Mucosa of rectum (tissue), 2 donors: Measurements from ENCODE around the gene PFN3.
A peak's percentile ranks its signal among the peaks of the same experiment; 100 is the strongest.

Experiments
- H3K27ac ChIP-seq, 2 donors: one replicate each; pipeline ENCODE4 v1.7.0; 2013; ENCODE audit warnings: inconsistent platforms in 2 of 2, low read depth in 2 of 2, low read length in 2 of 2
- H3K27me3 ChIP-seq, 2 donors: one replicate each; pipeline ENCODE4 v1.7.0; 2013; ENCODE audit warnings: low read length in 2 of 2; ENCODE audit not compliant: control insufficient read depth in 2 of 2, insufficient read depth in 2 of 2
- H3K36me3 ChIP-seq, 2 donors: one replicate each; pipeline ENCODE4 v1.7.0; 2013; ENCODE audit warnings: low read length in 2 of 2; ENCODE audit not compliant: control insufficient read depth in 2 of 2, insufficient read depth in 2 of 2
- H3K4me1 ChIP-seq, 2 donors: one replicate each; pipeline ENCODE4 v1.7.0; 2013; ENCODE audit warnings: low read length in 2 of 2, mild to moderate bottlenecking in 1 of 2; ENCODE audit not compliant: control insufficient read depth in 2 of 2, insufficient read depth in 2 of 2
- H3K4me3 ChIP-seq, 2 donors: one replicate each; pipeline ENCODE4 v1.7.0; 2013; ENCODE audit warnings: low read length in 2 of 2
- H3K9ac ChIP-seq, 2 donors: one replicate each; pipeline ENCODE4 v1.7.0; 2013; ENCODE audit warnings: low read length in 2 of 2, low read depth in 1 of 2, mild to moderate bottlenecking in 1 of 2
- H3K9me3 ChIP-seq, 2 donors: one replicate each; pipeline ENCODE4 v1.7.0; 2013; ENCODE audit warnings: low read length in 2 of 2; ENCODE audit not compliant: control insufficient read depth in 2 of 2
- donor health status: healthy.
- donor health status: Normal muscosa, but diverticular disease.

Gene PFN3

DNA sequence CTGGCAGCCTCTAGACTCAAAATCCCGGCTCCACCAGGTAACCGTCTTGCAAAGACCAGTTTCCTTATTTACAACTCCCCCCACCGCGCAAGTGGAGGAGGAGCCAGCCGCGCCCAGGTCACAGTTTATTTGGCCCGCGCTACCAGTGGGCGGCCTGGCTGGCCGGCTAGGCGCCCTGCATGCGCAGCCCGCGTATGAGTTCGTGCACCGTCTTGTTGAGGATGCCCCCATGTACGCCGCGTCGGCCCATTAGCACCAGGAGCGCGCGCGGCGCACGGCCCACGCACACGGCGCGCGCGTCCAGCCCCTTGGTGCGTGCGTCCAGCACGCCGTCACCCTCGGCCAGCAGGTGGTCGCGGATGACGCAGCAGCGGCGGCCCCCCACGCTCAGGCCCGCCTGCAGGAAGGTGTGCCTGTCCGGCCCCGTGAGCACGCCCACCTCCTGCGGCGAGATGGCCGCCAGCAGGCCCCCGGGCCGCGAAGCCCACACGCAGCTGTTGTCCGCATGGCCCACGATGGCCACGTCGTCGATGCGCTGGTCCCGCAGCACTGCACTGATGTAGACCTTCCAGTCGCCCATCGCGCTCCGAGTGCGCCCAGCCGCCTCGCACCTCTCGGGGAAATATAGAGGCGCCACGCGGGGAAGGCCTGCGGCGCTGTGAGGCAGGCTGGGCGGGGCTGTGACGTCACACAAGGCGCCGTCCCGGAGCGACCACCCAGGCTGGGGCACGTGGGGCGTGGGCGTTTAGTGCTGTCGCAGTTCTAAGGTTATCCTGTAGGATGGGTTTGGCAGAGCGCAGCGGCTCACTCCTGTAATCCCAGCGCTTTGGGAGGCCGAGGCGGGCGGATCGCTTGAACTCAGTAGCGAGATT lies at the start of gene PFN3:
PFN3 (minus strand) TSS at position 665 of the 872 bp plus-strand sequence; CDS start at position 580, 85 bp downstream.
- H3K27ac ChIP-seq: peak within 1 kb of the TSS; percentile 35 to 66
- H3K9ac ChIP-seq: peak within 1 kb of the TSS in 1 of 2 donors; percentile 65
- no peaks in the 10 kb centered on the region for H3K9me3 ChIP-seq
- H3K4me1 ChIP-seq: peaks cover 41 to 45% of the 10 kb centered on the region in 2 donors
- peak within 1 kb of the TSS in 1 of 2 donors; percentile 47 for H3K4me3 ChIP-seq
- H3K27me3 ChIP-seq: peaks cover 3 to 9% of the 10 kb centered on the region in 2 donors
- no peaks in the 10 kb centered on the region for H3K36me3 ChIP-seq

- Histone ChIP-seq H3K27ac (no peak overlapping the region), H3K4me1 (peaks cover 14 to 24% of the 10 kb centered on the region in 2 donors), H3K9me3 (no peaks in the 10 kb centered on the region), H3K9ac (no peak overlapping the region), H3K36me3 (no peaks in the 10 kb centered on the region), H3K4me3 (no peak overlapping the region), H3K27me3 (peaks cover 5 to 6% of the 10 kb centered on the region in 2 donors)
These were observed 48.9 kb upstream of the PFN3 start for GRCh38 chr5:177449140-177450061.

GRCh38 chr5:177448244-177448950 lies 47.9 kb upstream of the PFN3 start:
- H3K27ac ChIP-seq: no peak overlapping the region
- H3K9me3 ChIP-seq: no peaks in the 10 kb centered on the region
- peaks cover 7 to 16% of the 10 kb centered on the region in 2 donors for H3K4me1 ChIP-seq
- H3K36me3 ChIP-seq: no peaks in the 10 kb centered on the region
- no peak overlapping the region for H3K4me3 ChIP-seq
- H3K9ac ChIP-seq: no peak overlapping the region
- peaks cover 5 to 6% of the 10 kb centered on the region in 2 donors for H3K27me3 ChIP-seq

- no peaks in the 10 kb centered on the region for H3K9me3 ChIP-seq
- no peaks in the 10 kb centered on the region for H3K36me3 ChIP-seq
- no peak overlapping the region for H3K27ac ChIP-seq
- H3K27me3 ChIP-seq: peaks cover 5 to 6% of the 10 kb centered on the region in 2 donors
- no peak overlapping the region for H3K9ac ChIP-seq
- H3K4me1 ChIP-seq: peaks cover 7 to 16% of the 10 kb centered on the region in 2 donors
- peak overlapping the region in 1 of 2 donors; percentile 6 for H3K4me3 ChIP-seq
These were observed 47.3 kb upstream of the PFN3 start for GRCh38 chr5:177447611-177448243.

DNA sequence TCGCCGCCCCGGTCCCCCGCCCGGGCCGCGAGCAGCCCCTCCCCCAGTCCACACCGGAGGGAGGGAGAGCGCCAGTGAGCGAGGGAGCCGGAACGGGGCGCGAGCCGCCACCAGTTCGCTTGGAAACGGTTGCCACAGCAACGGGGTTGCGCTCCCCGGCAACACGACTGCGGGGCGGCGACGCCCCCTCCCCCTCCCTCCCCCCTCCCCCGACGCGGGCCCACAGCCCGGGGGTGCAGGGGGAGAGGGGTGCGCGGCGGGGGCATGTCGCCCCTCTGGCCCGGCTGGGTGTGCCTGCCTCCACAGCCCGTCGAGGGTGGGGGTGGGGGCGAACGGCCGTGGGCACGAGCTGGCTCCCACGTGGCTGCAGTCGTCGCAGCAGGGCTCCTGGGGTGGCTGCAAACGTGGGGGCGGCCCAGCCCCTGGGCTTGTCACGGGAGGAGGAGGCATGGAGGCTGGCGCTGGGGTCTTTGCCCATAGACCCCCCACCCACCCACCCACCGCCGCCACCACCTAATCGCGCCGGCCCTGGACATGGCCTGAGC lies 46.7 kb upstream of the PFN3 start:
- H3K9ac ChIP-seq: peak overlapping the region in 1 of 2 donors; percentile 50
- no peak overlapping the region for H3K27ac ChIP-seq
- peaks cover 7 to 16% of the 10 kb centered on the region in 2 donors for H3K4me1 ChIP-seq

GRCh38 chr5:177446200-177447065 lies 46.0 kb upstream of the PFN3 start, which contains the start of gene PRR7:
Gene PRR7 (plus strand): TSS chr5:177446814. CDS start chr5:177455068, 8,254 bp downstream.
- H3K27me3 ChIP-seq: peaks cover 5 to 6% of the 10 kb centered on the region in 2 donors
- H3K36me3 ChIP-seq: peaks cover 0 to 7% of the 10 kb centered on the region in 2 donors
- H3K4me3 ChIP-seq: peak within 1 kb of the TSS; percentile 65 to 66
- peak within 1 kb of the TSS; percentile 47 to 50 for H3K9ac ChIP-seq
- no peaks in the 10 kb centered on the region for H3K9me3 ChIP-seq
- H3K27ac ChIP-seq: peak within 1 kb of the TSS in 1 of 2 donors; percentile 72
- H3K4me1 ChIP-seq: peaks cover 7 to 16% of the 10 kb centered on the region in 2 donors

More for the DNA sequence above, 46.7 kb upstream of the PFN3 start:
- peaks cover 5 to 6% of the 10 kb centered on the region in 2 donors for H3K27me3 ChIP-seq
- peak overlapping the region in 1 of 2 donors; percentile 65 for H3K4me3 ChIP-seq
- no peaks in the 10 kb centered on the region for H3K9me3 ChIP-seq
- peaks cover 0 to 1% of the 10 kb centered on the region in 2 donors for H3K36me3 ChIP-seq

DNA sequence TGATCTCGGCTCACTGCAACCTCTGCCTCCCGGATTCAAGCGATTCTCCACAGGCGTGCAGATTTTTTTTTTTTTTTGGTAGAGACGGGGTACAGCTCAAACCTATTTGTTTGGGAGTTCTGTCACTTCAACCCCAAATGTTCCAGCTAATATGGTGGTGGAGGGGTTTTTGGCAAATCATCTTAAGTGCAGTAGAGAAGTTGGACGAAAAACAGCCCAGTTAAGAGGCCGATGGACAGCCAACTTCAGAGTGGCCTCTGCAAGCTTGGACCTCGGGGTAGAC lies 45.4 kb upstream of the PFN3 start:
- Histone ChIP-seq H3K36me3 (peaks cover 0 to 9% of the 10 kb centered on the region in 2 donors), H3K27ac (peak overlapping the region in 1 of 2 donors; percentile 72), H3K27me3 (peaks cover 5 to 6% of the 10 kb centered on the region in 2 donors), H3K4me1 (peaks cover 7 to 16% of the 10 kb centered on the region in 2 donors), H3K9me3 (no peaks in the 10 kb centered on the region), H3K4me3 (peak overlapping the region; percentile 65 to 66), H3K9ac (peak overlapping the region in 1 of 2 donors; percentile 47)

GRCh38 chr5:177445052-177445916 lies 44.8 kb upstream of the PFN3 start:
- Histone ChIP-seq H3K4me3 (no peak overlapping the region), H3K9ac (no peak overlapping the region)

More at GRCh38 chr5:177445052-177445916, 44.8 kb upstream of the PFN3 start:
- Histone ChIP-seq H3K27ac (no peak overlapping the region), H3K27me3 (peaks cover 5 to 6% of the 10 kb centered on the region in 2 donors), H3K4me1 (peaks cover 7 to 16% of the 10 kb centered on the region in 2 donors), H3K9me3 (no peaks in the 10 kb centered on the region), H3K36me3 (peaks cover 4 to 10% of the 10 kb centered on the region in 2 donors)
